Measurements from ENCODE around the gene ESPNL.

Gene ESPNL

GRCh38 chr2:238099714-238100048 is 459 bp upstream of the ESPNL start:
- DNase-seq (no peak), ATAC-seq (ENCODE audit: insufficient read depth, low read depth) (peak; percentile 8; the same call in 1 of the 3 replicates)
- peaks cover 14% of the 10 kb centered on the region for H3K36me3 ChIP-seq (ENCODE audit: insufficient read depth, low read length)
- H3K4me3 ChIP-seq (ENCODE audit: low read depth in 1 of 2, low read length in 2 of 2): no peak overlapping the region
- no peak for TF ChIP-seq EZH2 (IDR thresholded peaks at IDR 0.05; ENCODE audit: borderline replicate concordance, low read depth, low read length, severe bottlenecking)
- TF ChIP-seq CTCF (IDR thresholded peaks at IDR 0.05; ENCODE audit: borderline replicate concordance, extremely low read depth, low read length, poor library complexity, severe bottlenecking): no peak
- no peak overlapping the region for H3K9ac ChIP-seq (ENCODE audit: low read depth, low read length)
- H3K27ac ChIP-seq (ENCODE audit: low read length): no peak overlapping the region
- peaks cover 14% of the 10 kb centered on the region for H4K20me1 ChIP-seq (ENCODE audit: insufficient read depth, low read length)
- no peaks in the 10 kb centered on the region for H3K9me3 ChIP-seq (ENCODE audit: insufficient read depth, low read length, severe bottlenecking)
- no peaks in the 10 kb centered on the region for H3K79me2 ChIP-seq (ENCODE audit: insufficient read depth, low read length)
- H2AFZ ChIP-seq (ENCODE audit: low read depth, low read length): no peak overlapping the region
- H3K4me2 ChIP-seq (ENCODE audit: insufficient read depth, low read length): no peak overlapping the region
- no peaks in the 10 kb centered on the region for H3K27me3 ChIP-seq (ENCODE audit: insufficient read depth, low read length, poor library complexity)
- H3K4me1 ChIP-seq (ENCODE audit: insufficient read depth, low read length): no peaks in the 10 kb centered on the region

- Histone ChIP-seq H3K4me1 (ENCODE audit: insufficient read depth, low read length) (no peaks in the 10 kb centered on the region), H3K36me3 (ENCODE audit: insufficient read depth, low read length) (peaks cover 4% of the 10 kb centered on the region; the same call in 1 of the 2 replicates), H3K27ac (ENCODE audit: low read length) (no peak overlapping the region), H3K9me3 (ENCODE audit: insufficient read depth, low read length, severe bottlenecking) (no peaks in the 10 kb centered on the region), H3K4me2 (ENCODE audit: insufficient read depth, low read length) (no peak overlapping the region), H3K4me3 (ENCODE audit: low read depth in 1 of 2, low read length in 2 of 2) (no peak overlapping the region), H3K9ac (ENCODE audit: low read depth, low read length) (no peak overlapping the region), H4K20me1 (ENCODE audit: insufficient read depth, low read length) (peaks cover 14% of the 10 kb centered on the region), H3K27me3 (ENCODE audit: insufficient read depth, low read length, poor library complexity) (no peaks in the 10 kb centered on the region), H2AFZ (ENCODE audit: low read depth, low read length) (no peak overlapping the region), H3K79me2 (ENCODE audit: insufficient read depth, low read length) (no peaks in the 10 kb centered on the region)
- TF ChIP-seq EZH2 (IDR thresholded peaks at IDR 0.05; ENCODE audit: borderline replicate concordance, low read depth, low read length, severe bottlenecking) (no peak), CTCF (IDR thresholded peaks at IDR 0.05; ENCODE audit: borderline replicate concordance, extremely low read depth, low read length, poor library complexity, severe bottlenecking) (no peak)
- DNase-seq (no peak), ATAC-seq (ENCODE audit: insufficient read depth, low read depth) (no peak)
Measured at GRCh38 chr2:238100821-238101771, 956 bp downstream of the ESPNL start.

GRCh38 chr2:238101891-238102841 is 2.0 kb downstream of the ESPNL start:
- Histone ChIP-seq H3K9ac (ENCODE audit: low read depth, low read length) (no peak overlapping the region), H2AFZ (ENCODE audit: low read depth, low read length) (no peak overlapping the region), H3K4me2 (ENCODE audit: insufficient read depth, low read length) (no peak overlapping the region), H3K79me2 (ENCODE audit: insufficient read depth, low read length) (no peaks in the 10 kb centered on the region), H3K36me3 (ENCODE audit: insufficient read depth, low read length) (peaks cover 4% of the 10 kb centered on the region; the same call in 1 of the 2 replicates), H3K4me3 (ENCODE audit: low read depth in 1 of 2, low read length in 2 of 2) (no peak overlapping the region), H3K27ac (ENCODE audit: low read length) (no peak overlapping the region), H4K20me1 (ENCODE audit: insufficient read depth, low read length) (peaks cover 13% of the 10 kb centered on the region), H3K9me3 (ENCODE audit: insufficient read depth, low read length, severe bottlenecking) (no peaks in the 10 kb centered on the region), H3K4me1 (ENCODE audit: insufficient read depth, low read length) (no peaks in the 10 kb centered on the region), H3K27me3 (ENCODE audit: insufficient read depth, low read length, poor library complexity) (no peaks in the 10 kb centered on the region)
- no peak for ATAC-seq (ENCODE audit: insufficient read depth, low read depth)
- DNase-seq: no peak
- TF ChIP-seq EZH2 (IDR thresholded peaks at IDR 0.05; ENCODE audit: borderline replicate concordance, low read depth, low read length, severe bottlenecking) (no peak), CTCF (IDR thresholded peaks at IDR 0.05; ENCODE audit: borderline replicate concordance, extremely low read depth, low read length, poor library complexity, severe bottlenecking) (no peak)

Data from DND-41 (cell line).